Measurements from ENCODE around the gene NELFB. TPM values are rescaled to one million over a fixed set of nuclear protein-coding genes. Genes with fewer than 3 reads are reported as not detected.

The NELFB gene
- total and polyA plus RNA-seq, 9 of the 15 experiments (the other 6 are each of a cell fraction or from before 2014, with no cell fraction given) = 0.24 to 84.0 (median 29.7) TPM

GRCh38 chr9:137306066-137306849 is 51.1 kb downstream of the NELFB start:
- no peak overlapping the region for H3K4me2 ChIP-seq (ENCODE audit: insufficient read depth, low read length)
- POLR2A ChIA-PET = interaction anchor here (0.6 to 0.8 kb wide), 3 partner anchors 64 to 191 kb away, joined by 3 to 5 read pairs (median 4); no protein-coding TSS in a partner anchor
- CTCF ChIA-PET (ENCODE audit: low intra/inter-chr PET ratio) = no interaction called here
- BruUV-seq (replicated peaks) = no TSS peak
- peaks cover 19 to 91% of the 10 kb centered on the region in 2 experiments for H3K4me1 ChIP-seq (replicated peaks in 1 of 2; ENCODE audit: control insufficient read depth in 2 of 2, insufficient read depth in 2 of 2, low read length in 2 of 2)
- H3K4me3 ChIP-seq = no peak overlapping the region
- H3K9me1 ChIP-seq (ENCODE audit: control insufficient read depth, insufficient read depth, low read length) = peaks cover 7% of the 10 kb centered on the region
- H3K27me3 ChIP-seq (ENCODE audit: control insufficient read depth in 2 of 2, insufficient read depth in 2 of 2, low read length in 2 of 2) = no peaks in the 10 kb centered on the region
- peak overlapping the region in 1 of 2 experiments; percentile 45; a peak in 1 of 4 replicates for H3K9ac ChIP-seq (ENCODE audit: insufficient read depth in 1 of 2, low read depth in 2 of 2, low read length in 2 of 2)
- H3K9me3 ChIP-seq (replicated peaks; ENCODE audit: control insufficient read depth, insufficient read depth, low read depth, low read length) = no peaks in the 10 kb centered on the region
- ATAC-seq (no peak), DNase-seq (ENCODE audit: extremely low read depth in 1 of 4, low spot score in 3 of 4) (peak in 1 of 4 experiments; percentile 7), FAIRE-seq (no peak)
- in situ Hi-C loops (cut with MboI) = no loop called here
- no peak overlapping the region for H3K27ac ChIP-seq (ENCODE audit: extremely low read depth, low read depth, low read length)
- no peaks in the 10 kb centered on the region for H3K36me3 ChIP-seq (ENCODE audit: control insufficient read depth, insufficient read depth, low read length)
- 0 out of 2 replicates have a peak, but pooled peaks have one; percentile 48 for TF ChIP-seq ZBTB7A (IDR thresholded peaks at IDR 0.05; ENCODE audit: borderline replicate concordance, control insufficient read depth, low read depth, low read length)
- no peak for TF ChIP-seq RBFOX2 (IDR thresholded peaks at IDR 0.05; ENCODE audit: low read depth, low read length)
- TF ChIP-seq, protein P1, sequence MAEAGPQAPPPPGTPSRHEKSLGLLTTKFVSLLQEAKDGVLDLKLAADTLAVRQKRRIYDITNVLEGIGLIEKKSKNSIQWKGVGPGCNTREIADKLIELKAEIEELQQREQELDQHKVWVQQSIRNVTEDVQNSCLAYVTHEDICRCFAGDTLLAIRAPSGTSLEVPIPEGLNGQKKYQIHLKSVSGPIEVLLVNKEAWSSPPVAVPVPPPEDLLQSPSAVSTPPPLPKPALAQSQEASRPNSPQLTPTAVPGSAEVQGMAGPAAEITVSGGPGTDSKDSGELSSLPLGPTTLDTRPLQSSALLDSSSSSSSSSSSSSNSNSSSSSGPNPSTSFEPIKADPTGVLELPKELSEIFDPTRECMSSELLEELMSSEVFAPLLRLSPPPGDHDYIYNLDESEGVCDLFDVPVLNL (CRISPR knock-in tag; IDR thresholded peaks at IDR 0.05; ENCODE audit: low read depth) = no peak
- peak; percentile 62 for TF ChIP-seq EGR1 (conservative IDR thresholded peaks at IDR 0.05)
- TF ChIP-seq ZBTB33 (CRISPR knock-in tag; IDR thresholded peaks at IDR 0.05) = 0 out of 2 replicates have a peak, but pooled peaks have one; percentile 1
- TF ChIP-seq, protein P2, sequence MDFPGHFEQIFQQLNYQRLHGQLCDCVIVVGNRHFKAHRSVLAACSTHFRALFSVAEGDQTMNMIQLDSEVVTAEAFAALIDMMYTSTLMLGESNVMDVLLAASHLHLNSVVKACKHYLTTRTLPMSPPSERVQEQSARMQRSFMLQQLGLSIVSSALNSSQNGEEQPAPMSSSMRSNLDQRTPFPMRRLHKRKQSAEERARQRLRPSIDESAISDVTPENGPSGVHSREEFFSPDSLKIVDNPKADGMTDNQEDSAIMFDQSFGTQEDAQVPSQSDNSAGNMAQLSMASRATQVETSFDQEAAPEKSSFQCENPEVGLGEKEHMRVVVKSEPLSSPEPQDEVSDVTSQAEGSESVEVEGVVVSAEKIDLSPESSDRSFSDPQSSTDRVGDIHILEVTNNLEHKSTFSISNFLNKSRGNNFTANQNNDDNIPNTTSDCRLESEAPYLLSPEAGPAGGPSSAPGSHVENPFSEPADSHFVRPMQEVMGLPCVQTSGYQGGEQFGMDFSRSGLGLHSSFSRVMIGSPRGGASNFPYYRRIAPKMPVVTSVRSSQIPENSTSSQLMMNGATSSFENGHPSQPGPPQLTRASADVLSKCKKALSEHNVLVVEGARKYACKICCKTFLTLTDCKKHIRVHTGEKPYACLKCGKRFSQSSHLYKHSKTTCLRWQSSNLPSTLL (IDR thresholded peaks at IDR 0.05) = no peak
- no peak for TF ChIP-seq HMG20B (CRISPR knock-in tag; IDR thresholded peaks at IDR 0.05)
- H4K20me1 ChIP-seq (replicated peaks; ENCODE audit: control insufficient read depth, insufficient read depth, low read length) = peaks cover 6% of the 10 kb centered on the region; the same call in 1 of the 2 replicates
- 63% methylated on average over 14 of the region's 30 CpGs for WGBS (ENCODE audit: insufficient coverage, low coverage, missing lambda C conversion rate)
- H3K79me2 ChIP-seq (ENCODE audit: control insufficient read depth, insufficient read depth, low read length) = peaks cover 5% of the 10 kb centered on the region
- H2AFZ ChIP-seq (ENCODE audit: low read depth, low read length) = no peak overlapping the region
- intact Hi-C loops (cut with micrococcal nuclease) = loop anchor here (10.0 kb wide), 1 partner anchor 119 kb away; the partner anchor contains the start of genes EXD3 and NOXA1
